ENCODE results near the gene MICAL3.
"Not testable (repeated sequence)": the region's sequence is repeated elsewhere in the genome, so short reads cannot be mapped to it uniquely, and the experiment has no call there.

MICAL3 gene

DNA sequence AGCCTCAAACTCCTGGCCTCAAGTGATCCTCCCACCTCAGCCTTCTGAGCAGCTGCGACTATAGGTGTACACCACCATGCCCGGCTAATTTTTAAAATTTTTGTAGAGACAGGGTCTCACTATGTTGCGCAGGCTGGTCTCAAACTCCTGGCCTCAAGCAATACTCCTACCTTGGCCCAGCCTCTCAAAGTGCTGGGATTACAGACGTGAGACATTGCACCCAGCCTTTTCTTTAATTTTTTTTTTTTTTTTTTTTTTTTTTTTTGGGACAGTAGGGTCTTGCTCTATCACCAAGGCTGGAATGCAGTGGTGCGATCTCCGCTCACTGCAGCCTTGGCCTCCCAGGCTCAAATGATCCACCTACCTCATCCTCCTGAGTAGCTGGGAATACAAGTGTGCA, 29.1 kb downstream of the MICAL3 start:
- not testable (repeated sequence) for DNase-seq

DNA sequence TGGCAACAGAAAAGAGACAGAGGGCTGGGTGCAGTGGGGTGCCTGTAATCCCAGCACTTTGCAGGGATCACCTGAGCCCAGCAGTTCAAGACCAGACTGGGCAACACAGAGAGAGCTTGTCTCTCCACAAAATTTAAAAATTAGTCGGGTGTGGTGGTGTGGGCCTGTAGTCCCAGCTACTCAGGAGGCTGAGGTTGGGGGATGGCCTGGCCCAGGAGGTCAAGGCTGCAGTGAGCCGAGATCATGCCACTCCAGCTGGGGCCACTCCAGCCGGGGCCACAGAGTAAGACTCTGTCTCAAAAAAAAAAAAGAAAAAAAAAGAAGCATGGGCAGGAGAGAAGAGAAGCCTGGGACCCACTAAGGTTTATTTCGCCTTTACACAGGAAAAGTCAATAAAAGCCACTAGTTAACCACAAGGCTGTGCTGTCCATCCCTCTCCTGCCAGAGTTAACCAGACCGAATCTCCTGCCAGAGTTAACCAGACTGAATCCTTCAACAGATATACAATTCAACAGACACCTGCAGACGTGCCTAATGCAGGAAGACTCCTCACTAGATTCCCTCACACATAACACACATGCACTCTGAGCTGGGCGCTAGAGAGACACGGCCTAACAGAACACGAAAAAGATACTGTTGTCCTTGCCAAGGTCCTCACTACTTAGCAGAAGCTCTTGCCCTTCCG, 29.8 kb downstream of the MICAL3 start:
- no peak for DNase-seq

DNA sequence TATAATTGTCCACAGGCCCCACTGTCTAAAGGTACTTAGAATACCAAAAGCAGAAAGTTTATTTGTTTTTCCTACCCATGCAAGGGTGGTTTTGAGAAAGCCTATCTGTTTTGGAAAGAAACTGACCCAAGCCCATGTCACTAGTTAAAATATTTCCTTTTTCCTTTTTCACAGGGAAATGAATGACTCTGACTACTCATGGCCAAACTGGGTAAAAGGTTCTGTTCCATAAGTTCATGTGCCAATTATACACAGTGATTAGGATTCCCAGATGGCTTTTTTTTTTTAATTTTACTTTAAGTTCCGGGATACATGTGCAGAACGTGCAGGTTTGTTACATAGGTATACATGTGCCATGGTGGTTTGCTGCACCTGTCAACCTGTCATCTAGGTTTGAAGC, 31.4 kb downstream of the MICAL3 start:
- not testable (repeated sequence) for DNase-seq

DNA sequence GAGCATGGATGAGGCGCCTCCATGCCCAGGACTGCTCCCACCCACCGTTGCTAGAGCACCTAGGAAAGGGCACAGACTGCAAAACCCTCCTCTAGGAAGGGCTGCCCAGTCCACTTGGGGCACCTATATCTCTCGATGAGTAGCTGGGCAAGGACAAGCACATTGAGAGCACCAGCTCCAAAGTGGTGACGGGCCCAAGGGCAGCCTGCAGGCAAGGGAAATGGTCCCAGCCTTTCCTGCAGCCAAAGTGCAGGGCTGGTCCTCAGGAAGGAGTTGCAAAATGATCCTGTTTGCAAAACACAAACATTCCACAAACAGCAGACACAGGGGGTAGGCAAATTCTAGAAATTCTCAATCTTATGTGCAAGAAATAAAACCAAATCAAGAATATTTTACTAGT, 32.4 kb downstream of the MICAL3 start:
- not testable (repeated sequence) for DNase-seq

DNA sequence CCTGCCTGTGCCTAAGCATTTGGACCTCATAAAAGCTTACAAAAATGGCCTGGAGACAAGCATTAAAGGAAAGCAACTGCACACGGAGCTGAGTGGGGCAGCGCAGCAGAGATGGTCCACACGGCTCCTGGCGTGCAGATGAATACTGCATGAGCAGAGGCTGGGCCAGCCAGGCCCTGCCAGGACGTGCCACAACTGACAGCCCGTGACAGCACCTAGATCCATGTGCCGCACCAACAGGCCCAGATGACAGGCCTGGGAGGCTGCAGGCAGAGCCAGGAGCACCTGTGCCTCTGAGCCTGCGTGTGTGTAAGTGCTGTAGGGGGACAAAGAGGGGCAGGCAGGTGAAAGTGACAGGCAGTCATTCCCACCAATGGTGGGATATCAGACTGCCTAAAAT, 33.4 kb downstream of the MICAL3 start:
- no peak for DNase-seq

GRCh38 chr22:17990147-17990546, 34.2 kb downstream of the MICAL3 start:
- peak; percentile 39 for DNase-seq

DNA sequence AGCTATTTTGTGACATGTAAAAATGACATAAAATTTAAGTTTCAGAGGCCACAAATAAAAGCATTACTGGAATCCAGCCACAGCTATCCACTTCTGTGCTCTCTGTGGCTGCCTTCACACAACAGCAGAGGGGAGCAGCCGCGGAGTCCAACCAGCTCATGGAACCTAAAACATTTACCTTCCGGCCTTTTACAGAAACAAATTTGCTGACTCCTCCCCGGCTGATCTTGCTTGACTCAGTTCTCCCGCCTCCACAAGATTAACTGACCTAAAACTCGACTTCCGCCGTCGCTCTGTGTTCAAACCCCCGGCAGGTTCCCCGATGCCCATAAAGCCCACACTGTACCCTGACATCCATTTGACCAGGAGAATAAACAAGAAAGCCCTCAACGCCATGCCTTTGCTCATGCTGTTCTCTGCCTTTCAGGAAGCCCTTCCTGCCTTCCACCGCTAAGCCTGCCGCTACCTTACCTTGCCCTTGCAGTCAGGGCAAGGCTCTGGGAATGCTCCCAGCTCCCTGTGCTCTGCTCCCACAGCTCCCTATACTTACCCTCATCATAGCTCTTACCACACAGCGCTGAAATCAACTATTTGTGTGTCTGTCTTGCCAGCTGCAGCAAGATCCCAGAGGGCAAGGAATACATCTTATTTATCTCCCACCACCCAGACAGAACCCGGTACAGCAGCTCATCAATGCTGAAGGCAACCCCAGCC, 35.4 kb downstream of the MICAL3 start:
- no peak for DNase-seq

DNA sequence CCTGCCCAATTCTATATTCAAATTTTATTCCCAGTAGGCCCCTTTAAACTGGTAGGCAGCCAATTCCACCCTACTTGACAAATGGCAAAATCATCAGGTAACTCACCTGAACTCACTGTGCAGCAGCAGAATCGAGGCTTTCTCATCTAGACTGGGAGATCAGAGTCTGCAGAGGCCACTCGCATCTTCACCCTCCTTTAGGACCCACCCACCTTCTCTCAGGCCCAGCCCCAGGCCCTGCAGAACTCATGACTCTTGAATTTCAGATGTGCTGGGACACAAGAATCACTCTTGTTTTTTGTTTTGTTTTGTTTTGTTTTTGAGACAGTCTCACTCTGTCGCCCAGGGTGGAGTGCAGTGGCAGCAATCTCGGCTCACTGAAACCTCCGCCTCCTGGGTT, 38.8 kb downstream of the MICAL3 start:
- DNase-seq, result no peak

- DNase-seq, result not testable (repeated sequence)
These were observed 39.3 kb downstream of the MICAL3 start for GRCh38 chr22:17985071-17985470.

DNA sequence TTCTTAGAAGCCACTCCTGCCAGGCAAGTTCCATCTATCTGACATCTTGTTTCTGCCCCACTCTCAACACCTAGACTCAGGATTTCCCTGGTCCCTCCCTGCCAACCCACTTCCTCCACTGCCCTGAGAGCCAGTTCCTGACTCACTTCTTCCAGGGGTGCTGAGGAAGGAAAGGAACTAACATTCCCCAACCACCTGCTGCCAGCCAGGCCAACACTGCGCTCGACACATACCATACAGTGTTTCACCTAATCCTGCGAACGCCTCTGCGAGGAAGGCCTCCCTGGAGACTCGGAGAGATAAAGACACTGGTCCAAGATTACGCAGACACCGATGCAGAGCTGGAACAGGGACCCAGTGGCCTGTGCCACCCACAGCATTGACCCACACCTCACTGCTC, 40.2 kb downstream of the MICAL3 start:
- DNase-seq, result no peak

DNA sequence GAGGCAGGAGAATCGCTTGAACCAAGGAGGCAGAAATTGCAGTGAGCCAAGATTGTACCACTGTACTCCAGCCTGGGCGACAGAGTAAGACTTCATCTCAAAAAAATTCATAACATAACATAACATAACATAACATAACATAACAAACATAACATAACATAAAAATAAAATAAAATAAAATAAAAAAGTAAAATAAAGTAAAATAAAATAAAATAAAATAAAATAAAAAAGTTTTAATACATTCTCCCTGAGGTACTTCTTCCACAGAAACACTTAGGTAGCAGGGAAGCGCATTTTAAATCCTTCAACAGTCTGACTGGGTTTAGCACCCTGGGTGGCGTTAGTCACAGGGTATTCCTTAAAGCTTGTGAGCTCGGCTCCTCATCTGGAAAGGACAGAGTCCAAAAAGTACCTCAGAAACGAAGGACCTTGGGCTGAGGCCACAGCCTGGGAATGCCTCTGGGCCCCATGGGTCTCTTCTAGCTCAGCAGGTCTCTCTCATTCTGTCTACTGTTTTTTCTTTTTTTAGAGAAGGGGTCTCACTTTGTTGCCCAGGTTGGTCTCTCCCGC, 41.7 kb downstream of the MICAL3 start:
- DNase-seq, result no peak

DNA sequence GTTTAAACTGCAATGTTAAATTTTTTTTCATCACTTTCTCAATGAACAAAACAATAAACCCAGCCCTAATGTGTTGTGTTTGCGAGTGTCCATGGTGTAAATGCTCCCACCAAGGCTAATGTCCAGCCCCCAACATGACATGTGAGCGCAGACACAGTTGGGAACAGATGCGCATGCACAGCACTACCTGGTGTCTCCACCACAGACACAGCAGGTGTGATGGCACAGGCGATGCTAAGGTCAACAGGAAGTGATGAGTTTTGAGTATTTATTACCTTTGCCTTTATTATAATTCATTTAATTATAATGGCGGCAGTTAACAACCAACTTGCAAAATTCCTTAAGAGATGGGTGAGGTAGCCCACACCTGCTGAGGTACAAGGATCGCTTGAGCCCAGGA, 42.9 kb downstream of the MICAL3 start:
- no peak for DNase-seq

DNA sequence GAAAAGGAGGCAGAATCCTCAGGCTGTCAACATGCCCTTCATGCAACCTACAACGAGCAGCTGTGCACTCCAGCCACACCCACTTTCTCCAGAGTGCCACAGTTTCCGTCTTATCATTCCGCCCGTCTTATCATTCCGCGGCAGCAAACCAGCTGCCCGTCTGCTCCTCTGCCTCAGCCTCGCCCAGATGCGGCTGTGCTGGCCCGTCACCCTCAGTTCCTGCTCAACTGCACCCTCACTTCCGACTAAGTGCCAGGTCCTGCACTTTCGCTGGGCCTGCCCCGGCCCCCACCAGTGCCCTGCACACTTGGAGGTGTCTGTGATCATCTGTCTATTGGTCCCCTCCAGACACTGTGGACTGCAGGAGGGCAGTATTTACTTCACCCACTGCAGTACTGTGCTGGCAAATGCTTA, 43.7 kb downstream of the MICAL3 start:
- no peak for DNase-seq

DNA sequence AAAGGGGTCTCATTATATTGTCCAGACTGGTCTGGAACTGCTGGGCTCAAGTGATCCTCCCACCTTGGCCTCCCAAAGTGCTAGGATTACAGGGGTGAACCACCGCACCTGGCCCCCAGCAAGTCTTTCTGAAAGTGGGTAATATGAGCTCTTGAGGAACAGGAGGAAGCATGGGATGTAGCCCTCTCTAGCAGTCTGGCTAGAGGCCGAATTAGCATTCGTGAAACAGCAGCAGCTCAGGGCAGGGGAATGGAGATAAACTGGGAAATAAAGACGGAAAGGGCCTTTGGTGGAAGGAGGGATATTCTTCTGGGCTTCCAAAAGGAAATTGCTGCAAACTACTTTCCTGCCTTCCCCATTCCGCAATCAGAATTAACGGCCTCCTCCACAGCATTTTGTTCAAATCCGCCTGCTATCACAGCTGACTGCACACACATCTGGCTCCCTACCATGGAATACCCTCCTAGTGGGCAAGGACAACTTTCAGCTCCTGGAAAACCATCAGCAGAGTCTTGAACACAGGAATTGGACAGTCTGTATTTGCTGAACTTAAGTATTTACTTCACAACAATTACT, 44.3 kb downstream of the MICAL3 start:
- DNase-seq, result no peak

- no peak for DNase-seq
These were observed 46.3 kb downstream of the MICAL3 start for GRCh38 chr22:17978027-17978426.

GRCh38 chr22:17977371-17977770, 47.0 kb downstream of the MICAL3 start:
- DNase-seq, result no peak

- DNase-seq, result no peak
These were observed 48.2 kb downstream of the MICAL3 start for GRCh38 chr22:17976121-17976520.

- DNase-seq, result no peak
These were observed 49.5 kb downstream of the MICAL3 start for GRCh38 chr22:17974703-17975372.

- no peak for DNase-seq
These were observed 50.3 kb downstream of the MICAL3 start for GRCh38 chr22:17974087-17974486.

DNA sequence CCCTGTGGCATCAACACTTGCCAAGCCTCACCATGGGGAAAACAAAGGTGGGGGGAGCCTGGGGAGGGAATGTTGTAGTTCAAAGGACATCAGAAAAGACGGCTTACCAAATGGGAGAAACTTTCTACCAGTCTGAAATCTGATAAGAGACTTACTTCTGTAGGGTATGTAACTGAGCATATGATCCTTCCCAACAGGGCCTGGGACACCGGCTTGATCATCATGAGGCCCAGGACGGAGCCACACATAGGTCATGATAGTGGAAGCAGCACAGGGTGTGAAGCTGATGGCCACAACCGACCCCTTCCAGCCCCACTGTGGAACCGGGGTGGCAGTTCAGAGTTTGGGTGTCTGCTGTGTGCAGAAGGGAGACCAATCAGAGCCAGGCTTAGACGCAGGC, 51.1 kb downstream of the MICAL3 start:
- no peak for DNase-seq

GRCh38 chr22:17972385-17973191, 51.8 kb downstream of the MICAL3 start:
- peak; percentile 67 for DNase-seq

DNA sequence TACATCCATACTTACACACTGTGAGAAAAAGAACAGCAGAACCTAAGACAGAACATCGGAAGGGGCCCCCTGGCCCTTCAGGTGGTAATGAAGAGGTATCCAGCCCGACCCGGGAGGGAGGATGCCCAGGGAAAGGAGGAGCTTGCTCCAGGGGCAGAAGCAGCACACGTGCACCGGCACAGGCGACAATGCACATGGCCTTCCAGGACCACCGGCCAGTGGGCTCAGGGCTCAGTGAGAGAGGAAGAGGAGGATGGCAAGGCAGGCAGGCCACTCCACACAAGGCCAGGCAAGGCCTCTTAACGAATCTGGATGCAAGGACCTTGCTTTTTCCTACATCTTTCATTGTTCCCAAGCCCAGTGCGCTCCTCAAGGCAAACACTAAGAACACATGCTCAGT, 52.6 kb downstream of the MICAL3 start:
- no peak for DNase-seq

Measured in fibroblast of upper back skin (primary cell).